HG02981 (cell line): ENCODE measurements around the gene RBM34.
"Not testable (repeated sequence)": the region's sequence is repeated elsewhere in the genome, so short reads cannot be mapped to it uniquely, and the experiment has no call there.

Source experiments
- ATAC-seq: cut with Tn5 transposase; IDR thresholded peaks from one replicate; pipeline ENCODE4 v1.9.1; 2021; ENCODE audit warnings: mild to moderate bottlenecking, moderate library complexity; ENCODE audit not compliant: unreplicated experiment

Gene RBM34

GRCh38 chr1:235122348-235122747 is 38.7 kb downstream of the RBM34 start:
- ATAC-seq = no peak

- ATAC-seq = no peak
Observed at GRCh38 chr1:235113183-235113917, 47.7 kb downstream of the RBM34 start.

GRCh38 chr1:235112297-235113182 is 48.5 kb downstream of the RBM34 start:
- no peak for ATAC-seq

GRCh38 chr1:235111107-235111506 is 49.9 kb downstream of the RBM34 start:
- ATAC-seq = no peak

GRCh38 chr1:235108876-235109275 is 52.2 kb downstream of the RBM34 start:
- ATAC-seq = no peak

- ATAC-seq = no peak
Observed at GRCh38 chr1:235108185-235108593, 52.9 kb downstream of the RBM34 start.

GRCh38 chr1:235107368-235108184 is 53.5 kb downstream of the RBM34 start:
- ATAC-seq = no peak

GRCh38 chr1:235106457-235106856 is 54.6 kb downstream of the RBM34 start:
- no peak for ATAC-seq

- peak; percentile 82 for ATAC-seq
Observed at GRCh38 chr1:235105051-235106043, 55.7 kb downstream of the RBM34 start.

- ATAC-seq = no peak
Observed at GRCh38 chr1:235102993-235103411, 58.0 kb downstream of the RBM34 start.

- ATAC-seq = no peak
Observed at GRCh38 chr1:235102259-235102582, 58.8 kb downstream of the RBM34 start.

GRCh38 chr1:235101558-235102258 is 59.3 kb downstream of the RBM34 start:
- no peak for ATAC-seq

- no peak for ATAC-seq
Observed at GRCh38 chr1:235100194-235100772, 60.8 kb downstream of the RBM34 start.

- no peak for ATAC-seq
Observed at GRCh38 chr1:235098991-235099390, 62.1 kb downstream of the RBM34 start.

GRCh38 chr1:235098547-235098946 is 62.5 kb downstream of the RBM34 start:
- no peak for ATAC-seq

GRCh38 chr1:235097501-235097900 is 63.5 kb downstream of the RBM34 start:
- ATAC-seq = not testable (repeated sequence)

GRCh38 chr1:235095938-235096562 is 65.0 kb downstream of the RBM34 start:
- ATAC-seq = no peak

- ATAC-seq = peak; percentile 75
Observed at GRCh38 chr1:235093696-235094592, 67.1 kb downstream of the RBM34 start.
